ENCODE data around the gene MEAF6. TPM values are rescaled to one million over a fixed set of nuclear protein-coding genes. Genes with fewer than 3 reads are reported as not detected.

MEAF6 gene
- total and polyA plus RNA-seq, 2 of the 4 experiments (the other 2 are of a cell fraction) = 36.2 to 40.7 TPM

- dilution Hi-C loops (cut with HindIII; ENCODE audit: low sequenced_read_pairs, unreplicated experiment) = no loop called here
- Histone ChIP-seq H3K14ac (replicated peaks; ENCODE audit: low read depth, low read length) (peak overlapping the region; percentile 79), H2AFZ (replicated peaks; ENCODE audit: low read length, poor library complexity) (peak overlapping the region; percentile 81), H3K27me3 (ENCODE audit: control insufficient read depth, insufficient read depth, low read length) (no peaks in the 10 kb centered on the region), H2BK20ac (ENCODE audit: low read depth, low read length) (peak overlapping the region; percentile 97), H3K56ac (ENCODE audit: extremely low read depth, insufficient read depth, low read length) (peak overlapping the region; percentile 54), H3K9me1 (ENCODE audit: insufficient read depth, low read length) (peaks cover 28% of the 10 kb centered on the region), H3K4me2 (ENCODE audit: low read depth, low read length) (peak overlapping the region; percentile 80), H3K23ac (ENCODE audit: low read depth, low read length) (peak overlapping the region; percentile 92), H3K79me1 (ENCODE audit: low read depth in 1 of 2, low read length in 2 of 2) (peaks cover 9 to 41% of the 10 kb centered on the region in 2 experiments; a peak in 3 of 4 replicates), H2AK9ac (replicated peaks; ENCODE audit: low read depth, low read length, poor library complexity) (peak overlapping the region; percentile 88), H3K36me3 (ENCODE audit: control insufficient read depth, insufficient read depth, low read length) (peaks cover 7% of the 10 kb centered on the region; the same call in 1 of the 2 replicates), H3K18ac (ENCODE audit: low read depth, low read length) (peak overlapping the region; percentile 76), H2BK15ac (ENCODE audit: low read depth, low read length) (peak overlapping the region; percentile 92; the same call in 1 of the 3 replicates), H4K8ac (ENCODE audit: low read depth in 2 of 2, low read length in 2 of 2) (peak overlapping the region; percentile 45 to 84), H3K4me3 (ENCODE audit: insufficient read depth, low read depth, low read length) (peak overlapping the region; percentile 13; the same call in 1 of the 2 replicates), H3K9me3 (ENCODE audit: control insufficient read depth, insufficient read depth, low read length) (no peaks in the 10 kb centered on the region), H4K20me1 (ENCODE audit: insufficient read depth, low read length) (peaks cover 12% of the 10 kb centered on the region; the same call in 1 of the 2 replicates), H2BK120ac (ENCODE audit: low read depth, low read length) (peak overlapping the region; percentile 97), H2AK5ac (ENCODE audit: low read depth, low read length) (peak overlapping the region; percentile 92), H4K91ac (ENCODE audit: insufficient read depth, low read depth, low read length) (peak overlapping the region; percentile 95), H3K4ac (ENCODE audit: low read depth, low read length) (peak overlapping the region; percentile 97), H2BK5ac (ENCODE audit: low read depth, low read length, poor library complexity, severe bottlenecking) (peak overlapping the region; percentile 95), H3K9ac (ENCODE audit: low read depth, low read length) (peak overlapping the region; percentile 70), H4K5ac (ENCODE audit: low read depth, low read length) (peak overlapping the region; percentile 69), H3K27ac (ENCODE audit: insufficient read depth, low read length) (peak overlapping the region; percentile 95), H3K4me1 (ENCODE audit: control insufficient read depth, insufficient read depth, low read length) (peaks cover 31% of the 10 kb centered on the region)
- POLR2A ChIA-PET (ENCODE audit: unreplicated experiment) = interaction anchor here (0.6 to 1.6 kb wide), 2 partner anchors 13 to 1667 kb away, joined by 4 to 6 read pairs; no protein-coding TSS in a partner anchor
- DNase-seq = peak; percentile 90
- CTCF ChIA-PET = interaction anchor here (2.3 kb wide), 1 partner anchor 16 kb away, joined by 9 read pairs; no protein-coding TSS in a partner anchor
- WGBS, 2 experiments (ENCODE audit: extremely low coverage in 2 of 2, insufficient read length in 1 of 2) = 6% methylated on average over 10 of the region's 13 CpGs; no CpG with 5 or more reads in 1 of the 2 experiments
- in situ Hi-C loops (cut with MboI; ENCODE audit: low sequenced_read_pairs) = no loop called here
- no TSS peak for BruUV-seq (replicated peaks)
- ATAC-seq (ENCODE audit: low read depth) = peak; percentile 74
- intact Hi-C loops (cut with micrococcal nuclease) = loop anchor here (5.0 kb wide), 1 partner anchor 211 kb away; no protein-coding TSS in a partner anchor
- TF ChIP-seq MAZ (IDR thresholded peaks at IDR 0.05; ENCODE audit: borderline replicate concordance, low read depth, low read length) = peak; percentile 68; the same call in 1 of the 2 replicates
- TF ChIP-seq, protein P1, sequence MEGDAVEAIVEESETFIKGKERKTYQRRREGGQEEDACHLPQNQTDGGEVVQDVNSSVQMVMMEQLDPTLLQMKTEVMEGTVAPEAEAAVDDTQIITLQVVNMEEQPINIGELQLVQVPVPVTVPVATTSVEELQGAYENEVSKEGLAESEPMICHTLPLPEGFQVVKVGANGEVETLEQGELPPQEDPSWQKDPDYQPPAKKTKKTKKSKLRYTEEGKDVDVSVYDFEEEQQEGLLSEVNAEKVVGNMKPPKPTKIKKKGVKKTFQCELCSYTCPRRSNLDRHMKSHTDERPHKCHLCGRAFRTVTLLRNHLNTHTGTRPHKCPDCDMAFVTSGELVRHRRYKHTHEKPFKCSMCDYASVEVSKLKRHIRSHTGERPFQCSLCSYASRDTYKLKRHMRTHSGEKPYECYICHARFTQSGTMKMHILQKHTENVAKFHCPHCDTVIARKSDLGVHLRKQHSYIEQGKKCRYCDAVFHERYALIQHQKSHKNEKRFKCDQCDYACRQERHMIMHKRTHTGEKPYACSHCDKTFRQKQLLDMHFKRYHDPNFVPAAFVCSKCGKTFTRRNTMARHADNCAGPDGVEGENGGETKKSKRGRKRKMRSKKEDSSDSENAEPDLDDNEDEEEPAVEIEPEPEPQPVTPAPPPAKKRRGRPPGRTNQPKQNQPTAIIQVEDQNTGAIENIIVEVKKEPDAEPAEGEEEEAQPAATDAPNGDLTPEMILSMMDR (conservative IDR thresholded peaks at IDR 0.05; ENCODE audit: low read depth, low read length) = no peak
- TF ChIP-seq RAD21 (IDR thresholded peaks at IDR 0.05; ENCODE audit: low read length) = no peak
- peak; percentile 35 for TF ChIP-seq RCOR1 (IDR thresholded peaks at IDR 0.05; ENCODE audit: insufficient replicate concordance, low read length)
- TF ChIP-seq BHLHE40 (IDR thresholded peaks at IDR 0.05; ENCODE audit: low read depth, low read length) = peak; percentile 64; the same call in 1 of the 2 replicates
- TF ChIP-seq SMC3 (IDR thresholded peaks at IDR 0.05; ENCODE audit: low read depth, low read length) = no peak
- peak; percentile 95 for TF ChIP-seq FOS (IDR thresholded peaks at IDR 0.05; ENCODE audit: low read depth, low read length)
- no peak for TF ChIP-seq RFX5 (IDR thresholded peaks at IDR 0.05; ENCODE audit: low read depth, low read length)
- TF ChIP-seq MXI1 (IDR thresholded peaks at IDR 0.05; ENCODE audit: borderline replicate concordance, low read depth, low read length) = peak; percentile 60; the same call in 1 of the 2 replicates
- no peak for TF ChIP-seq CHD1 (IDR thresholded peaks at IDR 0.05; ENCODE audit: low read depth, low read length)
- no peak for TF ChIP-seq MAFK (IDR thresholded peaks at IDR 0.05; ENCODE audit: low read depth, low read length)
- TF ChIP-seq CEBPB (IDR thresholded peaks at IDR 0.05; ENCODE audit: low read depth, low read length) = peak; percentile 33; the same call in 1 of the 2 replicates
- peak; percentile 64 for TF ChIP-seq POLR2A (IDR thresholded peaks at IDR 0.05; ENCODE audit: low read depth, low read length)
- TF ChIP-seq, protein P2, sequence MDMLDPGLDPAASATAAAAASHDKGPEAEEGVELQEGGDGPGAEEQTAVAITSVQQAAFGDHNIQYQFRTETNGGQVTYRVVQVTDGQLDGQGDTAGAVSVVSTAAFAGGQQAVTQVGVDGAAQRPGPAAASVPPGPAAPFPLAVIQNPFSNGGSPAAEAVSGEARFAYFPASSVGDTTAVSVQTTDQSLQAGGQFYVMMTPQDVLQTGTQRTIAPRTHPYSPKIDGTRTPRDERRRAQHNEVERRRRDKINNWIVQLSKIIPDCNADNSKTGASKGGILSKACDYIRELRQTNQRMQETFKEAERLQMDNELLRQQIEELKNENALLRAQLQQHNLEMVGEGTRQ (IDR thresholded peaks at IDR 0.05; ENCODE audit: low read depth, low read length) = no peak
- no peak for TF ChIP-seq NFE2L2 (IDR thresholded peaks at IDR 0.05; ENCODE audit: low read depth, low read length)
These were observed 43.0 kb downstream of the MEAF6 start for GRCh38 chr1:37471345-37472231.
